Dendritic cell treated with granulocyte-macrophage colony-stimulating factor and Interleukin-4, amounts not matched to agents 40 ng/mL and 50 ng/mL, for 4 days (primary cell): ENCODE results near the gene THOP1.
"Not testable (repeated sequence)": the region's sequence is repeated elsewhere in the genome, so short reads cannot be mapped to it uniquely, and the experiment has no call there.

ENCODE experiments used
- H3K27ac Mint-ChIP-seq: one replicate; pipeline ENCODE4 v1.8.0; 2022; ENCODE audit warnings: mild to moderate bottlenecking, mixed read lengths
- H3K27me3 Mint-ChIP-seq: one replicate; pipeline ENCODE4 v1.8.0; 2022; ENCODE audit warnings: mild to moderate bottlenecking, mixed read lengths
- H3K36me3 Mint-ChIP-seq: one replicate; pipeline ENCODE4 v1.8.0; 2022; ENCODE audit warnings: low read depth, mixed read lengths
- H3K4me1 Mint-ChIP-seq: one replicate; pipeline ENCODE4 v1.8.0; 2022; ENCODE audit warnings: low read depth, mixed read lengths
- H3K4me3 Mint-ChIP-seq: one replicate; pipeline ENCODE4 v1.8.0; 2022; ENCODE audit warnings: mild to moderate bottlenecking, moderate library complexity, mixed read lengths
- H3K9me3 Mint-ChIP-seq: one replicate; pipeline ENCODE4 v1.8.0; 2022; ENCODE audit warnings: mixed read lengths
- intact Hi-C: fragments of 100-400 bp; cut with micrococcal nuclease; formaldehyde crosslinking; loops from one replicate; pipeline ENCODE4 v1.15.0; 2022

Gene THOP1

DNA sequence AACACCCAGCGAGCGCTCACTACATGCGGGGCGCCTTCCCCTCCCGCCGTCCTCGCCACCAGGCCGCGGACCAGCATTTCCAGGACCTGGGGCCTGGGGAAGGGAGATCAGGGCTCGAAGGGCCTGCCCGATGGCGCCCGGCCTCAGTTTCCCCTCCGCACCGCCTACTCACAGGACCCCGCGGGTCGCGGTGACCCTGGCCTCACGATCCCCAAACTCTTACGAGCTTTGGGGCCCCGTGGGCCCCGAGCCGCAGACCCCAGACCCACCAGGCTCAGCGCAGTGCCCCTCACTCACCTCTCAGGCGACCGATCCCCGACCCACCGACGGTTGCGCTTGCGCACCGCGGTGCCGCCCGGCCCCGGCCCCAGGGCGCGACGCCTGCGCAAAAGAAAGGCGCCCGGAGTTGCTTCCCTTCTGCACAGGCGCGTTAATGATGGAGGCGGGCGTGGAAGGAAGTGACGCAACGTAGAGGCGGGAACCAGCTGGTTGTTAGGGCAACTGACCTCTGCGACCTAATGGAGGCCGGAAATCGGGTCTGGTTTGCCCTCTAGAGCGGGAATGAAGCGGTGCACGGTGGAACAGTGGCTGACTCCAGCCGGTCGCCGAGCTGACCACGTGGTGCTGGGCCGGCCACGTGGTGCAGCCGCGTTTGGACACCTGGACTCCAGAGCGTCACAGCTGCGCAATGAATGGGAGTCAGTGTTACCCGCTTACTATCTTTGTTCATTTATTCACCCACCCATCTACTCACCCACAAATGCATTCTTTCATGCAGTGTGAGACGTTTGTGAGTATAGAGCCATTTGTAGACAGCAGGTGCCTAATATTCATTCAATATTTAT, 2.1 kb upstream of the THOP1 start, which contains the start of gene SGTA:
Gene SGTA (minus strand): TSS at position 338 of the 845 bp plus-strand sequence. CDS start 14,205 bp downstream, outside the sequence.
- Mint-ChIP-seq H3K36me3 (peaks cover 33% of the 10 kb centered on the region), H3K4me1 (peaks cover 56% of the 10 kb centered on the region), H3K27me3 (no peaks in the 10 kb centered on the region), H3K4me3 (peak within 1 kb of the TSS; percentile 90), H3K9me3 (no peaks in the 10 kb centered on the region), H3K27ac (peak within 1 kb of the TSS; percentile 90)
- intact Hi-C loops: loop anchor here (1.0 kb wide), 1 partner anchor 8 kb away; no protein-coding TSS in a partner anchor

DNA sequence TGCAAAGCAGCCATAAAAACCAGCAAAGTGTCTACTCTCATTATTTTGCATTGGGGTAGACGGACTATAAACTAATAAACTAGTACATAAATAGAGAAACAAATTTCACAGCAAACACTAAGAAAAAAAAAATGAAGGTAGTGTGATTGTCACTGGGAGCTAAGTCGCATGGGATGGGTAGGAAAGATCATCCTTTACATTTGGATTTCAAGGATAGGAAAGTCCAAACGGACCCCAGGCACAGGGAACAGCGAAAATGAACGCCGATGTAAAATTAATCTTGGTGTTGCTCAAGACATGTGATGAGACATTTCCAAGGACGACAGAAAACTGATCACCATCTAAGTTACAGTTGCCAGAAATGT, 1.5 kb upstream of the THOP1 start:
- peak overlapping the region; percentile 90 for H3K4me3 Mint-ChIP-seq
- intact Hi-C loops: loop anchor here (1.0 kb wide), 1 partner anchor 8 kb away; no protein-coding TSS in a partner anchor
- H3K27ac Mint-ChIP-seq: peak overlapping the region; percentile 90
- H3K9me3 Mint-ChIP-seq: no peaks in the 10 kb centered on the region
- peaks cover 27% of the 10 kb centered on the region for H3K36me3 Mint-ChIP-seq
- peaks cover 56% of the 10 kb centered on the region for H3K4me1 Mint-ChIP-seq
- H3K27me3 Mint-ChIP-seq: no peaks in the 10 kb centered on the region

- intact Hi-C loops: no loop called here
- H3K27ac Mint-ChIP-seq: no peak overlapping the region
- peaks cover 40% of the 10 kb centered on the region for H3K4me1 Mint-ChIP-seq
Measured at GRCh38 chr19:2787115-2787514, 1.8 kb downstream of the THOP1 start.

GRCh38 chr19:2788237-2788636, 2.9 kb downstream of the THOP1 start:
- H3K4me3 Mint-ChIP-seq: no peak overlapping the region
- peaks cover 38% of the 10 kb centered on the region for H3K36me3 Mint-ChIP-seq
- H3K4me1 Mint-ChIP-seq: peaks cover 34% of the 10 kb centered on the region
- no peaks in the 10 kb centered on the region for H3K27me3 Mint-ChIP-seq
- intact Hi-C loops: no loop called here
- H3K27ac Mint-ChIP-seq: no peak overlapping the region
- H3K9me3 Mint-ChIP-seq: no peaks in the 10 kb centered on the region

More at GRCh38 chr19:2787115-2787514, 1.8 kb downstream of the THOP1 start:
- Mint-ChIP-seq H3K9me3 (no peaks in the 10 kb centered on the region), H3K27me3 (no peaks in the 10 kb centered on the region), H3K36me3 (peaks cover 40% of the 10 kb centered on the region), H3K4me3 (no peak overlapping the region)

GRCh38 chr19:2790194-2790556, 4.9 kb downstream of the THOP1 start:
- H3K4me1 Mint-ChIP-seq: peaks cover 24% of the 10 kb centered on the region
- no peak overlapping the region for H3K27ac Mint-ChIP-seq
- intact Hi-C loops: no loop called here

DNA sequence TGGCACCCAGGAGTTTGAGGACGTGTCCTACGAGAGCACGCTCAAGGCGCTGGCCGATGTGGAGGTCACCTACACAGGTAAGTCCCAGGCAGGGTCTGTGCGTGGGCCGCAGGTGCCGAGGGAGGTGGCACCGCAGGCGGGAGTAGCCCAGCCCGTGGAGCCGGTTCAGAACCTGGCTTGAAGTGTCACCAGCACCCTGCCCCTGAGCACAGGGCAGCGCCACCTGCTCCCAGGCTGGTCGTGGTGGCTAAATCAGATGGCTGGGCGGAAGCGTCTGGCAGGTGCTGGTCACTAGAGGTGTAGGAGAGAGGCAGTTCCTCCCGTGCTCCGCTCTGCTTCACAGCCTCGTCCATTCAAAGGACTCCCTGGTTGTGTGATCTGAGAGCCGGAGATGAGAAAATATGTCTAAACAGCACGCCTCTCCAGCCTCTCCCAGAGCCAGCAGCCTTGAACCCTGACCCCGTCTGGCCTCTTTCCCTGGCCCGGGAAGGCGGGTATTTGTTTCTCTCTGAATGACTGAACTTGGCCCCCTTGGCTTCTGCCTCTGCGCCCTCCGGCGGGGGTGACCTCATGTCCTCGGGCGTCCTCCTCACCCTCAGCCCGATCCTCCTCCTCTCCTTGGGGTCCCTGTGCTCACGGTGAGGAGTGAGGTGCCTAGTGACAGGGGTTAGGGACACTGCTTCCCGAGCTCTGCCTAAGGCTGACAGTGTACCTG, 5.4 kb downstream of the THOP1 start:
- Mint-ChIP-seq H3K27me3 (no peaks in the 10 kb centered on the region), H3K36me3 (peaks cover 62% of the 10 kb centered on the region), H3K27ac (no peak overlapping the region), H3K4me1 (peaks cover 22% of the 10 kb centered on the region), H3K4me3 (no peak overlapping the region), H3K9me3 (no peaks in the 10 kb centered on the region)
- intact Hi-C loops: no loop called here

More at GRCh38 chr19:2790194-2790556, 4.9 kb downstream of the THOP1 start:
- H3K36me3 Mint-ChIP-seq: peaks cover 57% of the 10 kb centered on the region
- no peaks in the 10 kb centered on the region for H3K27me3 Mint-ChIP-seq
- H3K9me3 Mint-ChIP-seq: no peaks in the 10 kb centered on the region
- no peak overlapping the region for H3K4me3 Mint-ChIP-seq

- no peak overlapping the region for H3K4me3 Mint-ChIP-seq
- H3K9me3 Mint-ChIP-seq: no peaks in the 10 kb centered on the region
- peaks cover 69% of the 10 kb centered on the region for H3K36me3 Mint-ChIP-seq
- H3K27ac Mint-ChIP-seq: no peak overlapping the region
- H3K4me1 Mint-ChIP-seq: peaks cover 15% of the 10 kb centered on the region
- intact Hi-C loops: no loop called here
- H3K27me3 Mint-ChIP-seq: no peaks in the 10 kb centered on the region
Measured at GRCh38 chr19:2791440-2791839, 6.1 kb downstream of the THOP1 start.

- H3K36me3 Mint-ChIP-seq: peaks cover 74% of the 10 kb centered on the region
- H3K9me3 Mint-ChIP-seq: no peaks in the 10 kb centered on the region
Measured at GRCh38 chr19:2791876-2792275, 6.6 kb downstream of the THOP1 start.

DNA sequence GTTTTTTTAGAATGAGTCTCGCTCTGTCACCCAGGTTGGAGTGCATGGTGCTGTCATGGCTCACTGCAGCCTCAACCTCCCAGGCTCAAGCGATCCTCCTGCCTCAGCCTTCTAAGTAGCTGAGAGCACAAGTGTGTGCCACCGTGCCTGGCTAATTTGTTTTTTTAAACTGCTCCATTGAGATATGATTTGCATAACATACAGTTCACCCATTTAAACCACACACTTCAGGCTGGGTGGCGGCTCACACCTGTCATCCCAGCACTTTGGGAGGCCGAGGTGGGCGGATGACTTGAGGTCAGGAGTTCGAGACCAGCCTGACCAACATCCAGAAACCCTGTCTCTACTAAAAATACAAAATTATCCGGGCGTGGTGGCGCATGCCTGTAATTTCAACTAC, 7.4 kb downstream of the THOP1 start:
- Mint-ChIP-seq H3K36me3 (peaks cover 81% of the 10 kb centered on the region), H3K4me1 (peaks cover 11% of the 10 kb centered on the region)
- H3K27me3 Mint-ChIP-seq, intact Hi-C loops, H3K27ac Mint-ChIP-seq, H3K4me3 Mint-ChIP-seq, H3K9me3 Mint-ChIP-seq: not testable (repeated sequence)

More at GRCh38 chr19:2791876-2792275, 6.6 kb downstream of the THOP1 start:
- intact Hi-C loops: no loop called here
- Mint-ChIP-seq H3K27me3 (no peaks in the 10 kb centered on the region), H3K27ac (no peak overlapping the region), H3K4me1 (peaks cover 16% of the 10 kb centered on the region), H3K4me3 (no peak overlapping the region)

DNA sequence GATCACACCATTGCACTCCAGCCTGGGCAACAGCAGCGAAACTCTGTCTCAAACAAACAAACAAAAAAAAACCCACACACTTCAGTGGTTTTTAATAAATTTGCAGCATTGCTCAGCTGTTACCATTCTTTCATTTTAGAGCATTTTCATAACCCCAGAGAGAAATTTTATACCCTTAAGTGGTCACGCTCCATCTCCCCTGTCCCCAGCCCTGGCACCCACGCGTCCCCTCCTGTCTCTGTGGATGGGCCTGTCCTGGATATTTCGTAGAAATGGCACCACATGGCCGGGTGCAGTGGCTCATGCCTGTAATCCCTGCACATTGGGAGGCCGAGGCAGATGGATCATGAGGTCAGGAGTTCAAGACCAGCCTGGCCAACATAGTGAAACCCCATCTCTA, 7.8 kb downstream of the THOP1 start:
- H3K4me3 Mint-ChIP-seq: no peak overlapping the region
- H3K36me3 Mint-ChIP-seq: peaks cover 86% of the 10 kb centered on the region
- H3K27me3 Mint-ChIP-seq: no peaks in the 10 kb centered on the region
- H3K9me3 Mint-ChIP-seq: no peaks in the 10 kb centered on the region
- H3K27ac Mint-ChIP-seq: no peak overlapping the region
- peaks cover 11% of the 10 kb centered on the region for H3K4me1 Mint-ChIP-seq
- intact Hi-C loops: no loop called here

DNA sequence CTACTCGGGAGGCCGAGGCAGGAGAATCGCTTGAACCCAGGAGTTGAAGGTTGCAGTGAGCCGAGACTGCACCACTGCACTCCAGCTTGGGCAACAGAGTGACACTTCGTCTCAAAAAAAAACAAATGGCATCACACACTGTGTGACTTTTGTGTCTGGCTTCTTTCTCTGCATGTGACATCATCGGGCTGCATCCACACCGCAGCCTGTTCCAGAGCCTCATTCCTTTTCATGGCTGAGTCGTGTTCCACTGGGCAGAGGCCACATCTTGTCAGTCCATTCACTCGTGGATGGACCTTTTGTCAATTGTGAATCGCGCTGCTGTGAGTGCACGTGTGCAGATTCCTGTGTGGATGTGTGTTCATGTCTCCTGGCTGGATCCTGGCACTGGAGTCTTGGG, 8.3 kb downstream of the THOP1 start:
- Mint-ChIP-seq H3K27ac (no peak overlapping the region), H3K4me1 (peaks cover 11% of the 10 kb centered on the region), H3K9me3 (no peaks in the 10 kb centered on the region), H3K4me3 (no peak overlapping the region), H3K36me3 (peaks cover 90% of the 10 kb centered on the region), H3K27me3 (no peaks in the 10 kb centered on the region)
- intact Hi-C loops: no loop called here

DNA sequence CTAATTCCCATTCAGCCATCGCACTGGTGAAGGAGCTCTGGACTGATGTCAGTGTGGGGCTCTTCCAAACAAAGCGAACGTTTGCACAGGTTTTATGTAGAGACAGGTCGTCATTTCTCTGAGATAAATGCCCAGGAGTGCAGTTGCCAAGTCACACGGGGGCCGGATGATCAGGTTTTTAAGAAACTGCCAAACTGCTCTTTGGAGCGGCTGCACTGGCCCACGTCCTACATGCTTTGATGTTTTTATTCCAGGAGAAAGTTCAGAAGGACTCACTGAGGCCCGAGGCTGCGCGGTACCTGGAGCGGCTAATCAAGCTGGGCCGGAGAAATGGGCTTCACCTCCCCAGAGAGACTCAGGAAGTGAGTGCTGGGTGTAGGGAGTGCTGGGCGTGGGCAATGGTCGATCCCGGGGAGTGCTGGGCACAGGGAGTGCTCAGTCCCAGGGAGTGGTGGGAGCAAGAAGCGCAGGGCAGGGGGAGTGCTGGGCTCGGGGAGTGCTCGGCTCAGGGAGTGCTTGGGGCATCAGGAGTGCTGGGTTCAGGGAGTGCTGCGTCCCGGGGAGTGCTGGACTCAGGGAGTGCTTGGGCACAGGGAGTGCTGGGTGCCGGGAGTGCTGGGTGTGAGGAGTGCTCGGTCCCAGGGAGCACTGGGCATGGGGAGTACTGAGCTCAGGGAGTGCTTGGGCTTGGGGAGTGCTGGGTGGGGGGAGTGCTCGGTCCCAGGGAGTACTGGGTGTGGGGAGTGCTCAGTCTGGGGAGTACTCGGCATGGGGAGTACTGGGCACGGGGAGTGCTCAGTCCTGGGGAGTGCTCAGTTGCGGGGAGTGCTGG, 10.7 kb downstream of the THOP1 start:
- Mint-ChIP-seq H3K36me3 (peaks cover 95% of the 10 kb centered on the region), H3K9me3 (no peaks in the 10 kb centered on the region), H3K4me3 (no peak overlapping the region), H3K27ac (no peak overlapping the region), H3K4me1 (peaks cover 4% of the 10 kb centered on the region), H3K27me3 (no peaks in the 10 kb centered on the region)
- intact Hi-C loops: no loop called here

DNA sequence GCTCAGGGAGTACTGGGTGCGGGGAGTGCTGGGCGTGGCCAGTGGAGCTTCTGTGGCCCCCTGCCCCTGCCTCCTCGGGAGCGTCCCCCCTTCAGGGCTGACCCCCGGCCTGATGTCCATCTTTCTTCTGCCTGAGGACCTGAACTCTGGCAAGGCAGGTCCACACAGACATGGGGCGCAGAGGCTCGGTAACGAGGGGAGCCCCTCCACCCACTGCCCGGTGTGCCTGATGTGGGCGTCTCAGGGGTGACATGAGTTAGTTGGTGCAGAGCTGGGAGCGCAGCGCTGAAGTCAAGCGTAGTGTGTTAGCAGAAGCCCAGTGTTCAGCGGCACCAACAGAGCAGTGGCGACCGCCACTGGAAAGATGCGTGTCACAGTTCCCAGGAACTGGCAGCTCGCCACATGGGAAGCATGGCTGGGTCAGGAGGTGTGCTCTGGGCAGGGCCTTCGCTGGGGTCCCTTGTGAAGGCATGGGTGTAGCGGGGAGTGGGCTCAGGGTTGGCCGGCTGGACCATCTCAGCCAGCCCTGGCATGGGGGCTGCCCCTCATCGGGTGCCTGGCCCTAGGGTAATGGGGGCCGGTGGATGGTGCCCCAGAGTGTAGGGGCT, 11.5 kb downstream of the THOP1 start:
- H3K27me3 Mint-ChIP-seq: no peaks in the 10 kb centered on the region
- intact Hi-C loops: no loop called here
- no peaks in the 10 kb centered on the region for H3K9me3 Mint-ChIP-seq
- no peak overlapping the region for H3K4me3 Mint-ChIP-seq
- peaks cover 95% of the 10 kb centered on the region for H3K36me3 Mint-ChIP-seq
- no peak overlapping the region for H3K27ac Mint-ChIP-seq
- peaks cover 4% of the 10 kb centered on the region for H3K4me1 Mint-ChIP-seq
